Gastrocnemius medialis (tissue), 4 donors: ENCODE measurements around the gene THSD7B. TPM values are rescaled to one million over a fixed set of nuclear protein-coding genes. Genes with fewer than 3 reads are reported as not detected.

Source experiments
- ATAC-seq, 2 donors: fragments of 150-250 bp; one replicate each; pipeline ENCODE4 v1.9.1; 2016
- DNase-seq, 2 donors: peaks; one replicate each; pipeline ENCODE4 v3.0.0-alpha.2; 2019
- H3K27ac ChIP-seq, 4 donors: fragments of 200-600 bp; sonication (generic); 1 replicate in 1 of 4; 2 replicates in 3 of 4; pipeline ENCODE4 v1.5.1; 2016 to 2018; ENCODE audit warnings: mild to moderate bottlenecking in 2 of 4, moderate library complexity in 1 of 4
- H3K27me3 ChIP-seq, 3 donors: fragments of 200-600 bp; sonication (generic) in 2 of 3; 1 replicate in 1 of 3; 2 replicates in 2 of 3; pipeline versions ENCODE4 v1.5.1 to v1.6.0; 2016 to 2019; ENCODE audit warnings: mild to moderate bottlenecking in 1 of 3, moderate library complexity in 1 of 3
- H3K36me3 ChIP-seq, 2 donors: fragments of 200-600 bp; sonication (generic) in 1 of 2; one replicate each; pipeline ENCODE4 v1.5.1; 2017 to 2018
- H3K4me1 ChIP-seq, 2 donors: fragments of 200-600 bp; sonication (generic) in 1 of 2; one replicate each; pipeline ENCODE4 v1.5.1; 2016 to 2017; ENCODE audit warnings: mild to moderate bottlenecking in 2 of 2
- H3K4me3 ChIP-seq, 4 donors: fragments of 200-600 bp; sonication (generic) in 3 of 4; 1 replicate in 1 of 4; 2 replicates in 3 of 4; pipeline ENCODE4 v1.5.1; 2016 to 2019; ENCODE audit warnings: mild to moderate bottlenecking in 2 of 4
- H3K9me3 ChIP-seq, 3 donors: fragments of 200-600 bp; sonication (generic) in 2 of 3; 1 replicate in 1 of 3; 2 replicates in 2 of 3; pipeline ENCODE4 v1.5.1; 2016 to 2019
- CTCF ChIP-seq, 5 experiments: fragments of 450-650 bp in 3 of 5; fragments of 200-600 bp in 2 of 5; sonication (generic) in 2 of 5; IDR thresholded peaks in 4 of 5; conservative IDR thresholded peaks in 1 of 5; 1 replicate in 4 of 5; 2 replicates in 1 of 5; pipeline ENCODE4 v1.5.1; 2016 to 2019; ENCODE audit warnings: antibody characterized with exemption in 5 of 5, mild to moderate bottlenecking in 3 of 5, moderate library complexity in 3 of 5
- POLR2A ChIP-seq, 2 donors: fragments of 450-650 bp; IDR thresholded peaks; one replicate each; pipeline ENCODE4 v1.6.1; 2017; ENCODE audit warnings: antibody characterized with exemption in 2 of 2, mild to moderate bottlenecking in 2 of 2, moderate library complexity in 2 of 2
- in situ Hi-C, 4 donors: fragments of 200-750 bp; cut with MboI; loops; one replicate each; pipeline versions ENCODE4 v1.15.0 to v1.8.0; 2017; ENCODE audit warnings: low sequenced_read_pairs in 4 of 4
- intact Hi-C: fragments of 100-400 bp; cut with DNase I; formaldehyde crosslinking; loops from one replicate; pipeline ENCODE4 v1.15.1; 2023; ENCODE audit warnings: low total_unique reads
- total RNA-seq, 4 donors: library from RNA; depleted of rRNA; stranded (reverse); fragments of >200 nt; gene quantifications; one replicate each; pipeline versions ENCODE4 v1.1.0 to v1.2.3, GENCODE V29; 2016

THSD7B gene
- total RNA-seq, 4 donors from 2014 or later: not detected

GRCh38 chr2:137444970-137445369 is 679.6 kb downstream of the THSD7B start:
- no peaks in the 10 kb centered on the region for H3K36me3 ChIP-seq
- in situ Hi-C loops: no loop called here
- no peaks in the 10 kb centered on the region for H3K9me3 ChIP-seq
- DNase-seq: no peak
- no peak for ATAC-seq
- H3K4me3 ChIP-seq: no peak overlapping the region
- H3K27me3 ChIP-seq: no peaks in the 10 kb centered on the region
- intact Hi-C loops: no loop called here
- TF ChIP-seq CTCF (IDR thresholded peaks at IDR 0.05 in 4 of 5, conservative IDR thresholded peaks at IDR 0.05 in 1 of 5): no peak
- H3K4me1 ChIP-seq: no peaks in the 10 kb centered on the region
- no peak overlapping the region for H3K27ac ChIP-seq

- in situ Hi-C loops (no loop called here), intact Hi-C loops (no loop called here)
- Histone ChIP-seq H3K27me3 (no peaks in the 10 kb centered on the region), H3K36me3 (no peaks in the 10 kb centered on the region), H3K27ac (no peak overlapping the region), H3K9me3 (no peaks in the 10 kb centered on the region), H3K4me3 (no peak overlapping the region), H3K4me1 (no peaks in the 10 kb centered on the region)
- ATAC-seq (no peak), DNase-seq (no peak)
- TF ChIP-seq POLR2A (IDR thresholded peaks at IDR 0.05) (no peak), CTCF (IDR thresholded peaks at IDR 0.05 in 4 of 5, conservative IDR thresholded peaks at IDR 0.05 in 1 of 5) (no peak)
These were observed 684.1 kb downstream of the THSD7B start for GRCh38 chr2:137449454-137449853.

- ATAC-seq: no peak
- intact Hi-C loops: no loop called here
- DNase-seq: no peak
- TF ChIP-seq POLR2A (IDR thresholded peaks at IDR 0.05): no peak
- no peak for TF ChIP-seq CTCF (IDR thresholded peaks at IDR 0.05 in 4 of 5, conservative IDR thresholded peaks at IDR 0.05 in 1 of 5)
- H3K9me3 ChIP-seq: no peaks in the 10 kb centered on the region
- in situ Hi-C loops: no loop called here
- no peaks in the 10 kb centered on the region for H3K36me3 ChIP-seq
- no peak overlapping the region for H3K27ac ChIP-seq
- H3K4me1 ChIP-seq: no peaks in the 10 kb centered on the region
- H3K27me3 ChIP-seq: no peaks in the 10 kb centered on the region
- H3K4me3 ChIP-seq: no peak overlapping the region
These were observed 689.5 kb downstream of the THSD7B start for GRCh38 chr2:137454886-137455285.

- TF ChIP-seq POLR2A (IDR thresholded peaks at IDR 0.05): no peak
- TF ChIP-seq CTCF (IDR thresholded peaks at IDR 0.05 in 4 of 5, conservative IDR thresholded peaks at IDR 0.05 in 1 of 5): peak in 1 of 5 experiments; percentile 7
- ATAC-seq: no peak
- H3K27me3 ChIP-seq: no peaks in the 10 kb centered on the region
- H3K4me3 ChIP-seq: no peak overlapping the region
- in situ Hi-C loops (no loop called here), intact Hi-C loops (no loop called here)
- no peaks in the 10 kb centered on the region for H3K36me3 ChIP-seq
- no peak overlapping the region for H3K27ac ChIP-seq
- no peak for DNase-seq
- no peaks in the 10 kb centered on the region for H3K4me1 ChIP-seq
- H3K9me3 ChIP-seq: no peaks in the 10 kb centered on the region
These were observed 702.0 kb downstream of the THSD7B start for GRCh38 chr2:137467246-137467862.

GRCh38 chr2:137493261-137493660 is 727.9 kb downstream of the THSD7B start:
- H3K4me1 ChIP-seq: no peaks in the 10 kb centered on the region
- DNase-seq (no peak), ATAC-seq (no peak)
- intact Hi-C loops (no loop called here), in situ Hi-C loops (no loop called here)
- no peaks in the 10 kb centered on the region for H3K9me3 ChIP-seq
- no peak overlapping the region for H3K27ac ChIP-seq
- TF ChIP-seq CTCF (IDR thresholded peaks at IDR 0.05 in 4 of 5, conservative IDR thresholded peaks at IDR 0.05 in 1 of 5): no peak
- TF ChIP-seq POLR2A (IDR thresholded peaks at IDR 0.05): no peak
- no peak overlapping the region for H3K4me3 ChIP-seq
- no peaks in the 10 kb centered on the region for H3K36me3 ChIP-seq
- no peaks in the 10 kb centered on the region for H3K27me3 ChIP-seq
